SH-SY5Y (cell line): ENCODE measurements around the gene TATDN2.

Source experiments
- GATA2 ChIP-seq: IDR thresholded peaks from 2 replicates; pipeline ENCODE4 v1.6.1; 2011; ENCODE audit warnings: mild to moderate bottlenecking, low read depth, low read length
- GATA3 ChIP-seq: IDR thresholded peaks from 2 replicates; pipeline ENCODE4 v1.6.1; 2011; ENCODE audit warnings: low read depth, mild to moderate bottlenecking, low read length, moderate library complexity

DNA sequence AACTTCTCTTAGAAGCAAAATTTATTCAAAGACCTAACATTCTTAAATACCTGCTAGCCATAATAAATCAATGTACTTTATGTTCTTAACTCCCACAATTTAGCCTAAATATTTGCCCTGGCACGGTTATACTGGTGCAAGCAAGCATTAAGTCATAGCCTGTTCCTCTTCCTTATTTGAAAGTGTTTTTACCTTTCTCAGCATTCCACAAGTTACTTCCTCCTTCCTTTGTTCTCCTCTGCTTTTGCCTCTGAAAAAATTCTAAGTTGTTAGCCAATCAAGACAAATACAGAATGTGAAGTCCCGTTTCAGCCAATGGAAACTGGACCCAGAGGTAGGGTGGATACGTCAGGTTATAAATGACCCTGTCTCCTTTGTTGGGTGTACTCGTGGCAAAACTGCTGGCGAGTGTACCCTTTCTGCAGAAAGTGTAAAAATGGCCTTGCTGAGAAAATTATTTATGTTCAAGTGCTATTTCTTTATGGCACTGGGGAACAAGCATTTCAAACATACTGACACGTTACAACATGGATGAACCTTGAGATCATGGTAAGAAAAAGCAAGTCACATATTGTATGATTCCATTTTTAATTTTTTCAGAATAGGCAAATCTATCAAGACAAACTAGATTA, 3.1 kb upstream of the TATDN2 start:
- no peak for TF ChIP-seq GATA2
- TF ChIP-seq GATA3: no peak
